PC-9 (cell line): Measurements from ENCODE around the gene SYPL1. TPM values are rescaled to one million over a fixed set of nuclear protein-coding genes. Genes with fewer than 3 reads are reported as not detected.

Experiments used
- BruUV-seq: library from RNA; stranded (reverse); fragments of 400-500 nt; replicated peaks from 2 replicates; lab custom pipeline; 2021; lab: Mats Ljungman, UMichigan
- CTCF ChIA-PET: fragments of 300-600 bp; sonication (Branson Sonifier 250); formaldehyde crosslinking; loops from one replicate; lab custom pipeline; 2022; ENCODE audit warnings: antibody characterized with exemption; lab: Charles Lee
- POLR2A ChIA-PET: fragments of 300-600 bp; sonication (Branson Sonifier 250); formaldehyde crosslinking; loops from one replicate; lab custom pipeline; 2022; ENCODE audit warnings: antibody characterized with exemption; ENCODE audit not compliant: unreplicated experiment; lab: Charles Lee
- DNase-seq, 2 experiments: peaks; one replicate each; pipeline versions ENCODE4 v3.0.0 to v3.0.0-alpha.2; 2015 to 2022; ENCODE audit warnings: mixed read lengths in 1 of 2
- H2AFZ ChIP-seq: fragments of 200-600 bp; sonication (generic); 2 replicates; pipeline ENCODE4 v1.8.1; 2017; ENCODE audit warnings: antibody characterized with exemption
- H3F3A ChIP-seq: fragments of 200-600 bp; sonication (generic); 2 replicates; pipeline ENCODE4 v1.8.1; 2017; ENCODE audit warnings: antibody characterized with exemption, mild to moderate bottlenecking, low read depth; ENCODE audit not compliant: insufficient read depth
- H3K27ac ChIP-seq: fragments of 200-600 bp; sonication (generic); 2 replicates; pipeline ENCODE4 v1.6.1; 2016; ENCODE audit warnings: mixed run types
- H3K27me3 ChIP-seq: fragments of 200-600 bp; sonication (generic); 2 replicates; pipeline ENCODE4 v1.6.1; 2016; ENCODE audit warnings: low read depth, mixed run types; ENCODE audit not compliant: insufficient read depth
- H3K36me3 ChIP-seq: fragments of 200-600 bp; sonication (generic); 2 replicates; pipeline ENCODE4 v1.6.1; 2016; ENCODE audit warnings: low read depth, mixed run types
- H3K4me1 ChIP-seq: fragments of 200-600 bp; sonication (generic); replicated peaks from 2 replicates; pipeline ENCODE4 v1.6.1; 2016; ENCODE audit warnings: mixed run types; ENCODE audit not compliant: insufficient read depth
- H3K4me2 ChIP-seq: fragments of 200-600 bp; sonication (generic); 2 replicates; pipeline ENCODE4 v1.6.1; 2017; ENCODE audit warnings: mixed run types
- H3K4me3 ChIP-seq: fragments of 200-600 bp; sonication (generic); 2 replicates; pipeline ENCODE4 v1.6.1; 2016; ENCODE audit warnings: mixed run types
- H3K79me2 ChIP-seq: fragments of 200-600 bp; sonication (generic); 2 replicates; pipeline ENCODE4 v1.6.1; 2017; ENCODE audit warnings: low read depth, mixed run types
- H3K9me2 ChIP-seq: fragments of 200-600 bp; sonication (generic); 2 replicates; pipeline ENCODE4 v1.8.1; 2017; ENCODE audit warnings: mild to moderate bottlenecking; ENCODE audit not compliant: insufficient read depth
- H3K9me3 ChIP-seq: fragments of 200-600 bp; sonication (generic); 2 replicates; pipeline ENCODE4 v1.8.1; 2016; ENCODE audit warnings: low read depth; ENCODE audit not compliant: insufficient read depth
- H4K20me1 ChIP-seq: fragments of 200-600 bp; sonication (generic); 2 replicates; pipeline ENCODE4 v1.8.1; 2017; ENCODE audit not compliant: insufficient read depth
- EZH2 ChIP-seq: fragments of 200-600 bp; sonication (generic); IDR thresholded peaks from 2 replicates; pipeline ENCODE4 v1.8.0; 2017; ENCODE audit warnings: antibody characterized with exemption, low read depth
- intact Hi-C: fragments of 100-400 bp; cut with micrococcal nuclease; formaldehyde crosslinking; loops from one replicate; pipeline ENCODE4 v1.10.0; 2022; ENCODE audit not compliant: unreplicated experiment
- total RNA-seq: library from RNA; stranded (reverse); gene quantifications from 2 replicates; pipeline ENCODE4 v1.2.3, GENCODE V29; 2021
- TF ChIP-seq, protein P1 (sequence below): fragments of 200-600 bp; sonication (generic); conservative IDR thresholded peaks from 2 replicates; pipeline ENCODE4 v1.6.1; 2017; ENCODE audit warnings: mixed run types, antibody characterized with exemption, mild to moderate bottlenecking, moderate library complexity

SYPL1 gene
- total RNA-seq, 1 experiment from 2014 or later, result 102 TPM

DNA sequence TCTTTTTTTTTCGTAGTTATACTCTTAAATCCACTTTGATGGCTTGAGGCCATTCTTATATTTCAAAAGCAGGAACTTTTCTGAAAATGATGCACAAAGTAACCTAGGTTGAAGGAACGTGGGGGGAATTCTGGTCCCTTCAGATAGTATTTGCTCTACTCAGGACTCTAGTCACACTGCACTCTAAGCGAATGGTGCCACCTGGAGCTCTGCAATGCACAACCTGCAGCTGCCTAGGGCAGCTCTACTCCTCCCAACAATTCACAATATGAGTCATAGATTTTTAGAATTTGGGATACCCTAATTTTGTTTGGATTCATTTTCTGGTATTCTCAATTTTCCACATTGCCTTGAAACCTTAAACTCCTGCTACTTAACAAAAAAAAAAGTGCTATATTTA is 17.3 kb downstream of the SYPL1 start:
- H3K4me1 ChIP-seq, result no peaks in the 10 kb centered on the region
- no TSS peak for BruUV-seq
- peaks cover 8% of the 10 kb centered on the region for H3K79me2 ChIP-seq
- intact Hi-C loops, result loop anchor here (1.0 kb wide), 1 partner anchor 36 kb away; no protein-coding TSS in a partner anchor
- H3K9me2 ChIP-seq, result no peaks in the 10 kb centered on the region
- H4K20me1 ChIP-seq, result no peaks in the 10 kb centered on the region
- no peak overlapping the region for H3K4me3 ChIP-seq
- no peak overlapping the region for H3K4me2 ChIP-seq
- H3K27me3 ChIP-seq, result no peaks in the 10 kb centered on the region
- no peaks in the 10 kb centered on the region for H3K9me3 ChIP-seq
- H2AFZ ChIP-seq, result no peak overlapping the region
- no peak overlapping the region for H3K27ac ChIP-seq
- ChIA-PET CTCF (interaction anchor here (0.9 kb wide), 1 partner anchor 22 kb away, joined by 3 read pairs; no protein-coding TSS in a partner anchor), POLR2A (interaction anchor here (0.7 kb wide), 1 partner anchor 1513 kb away, joined by 12 read pairs; no protein-coding TSS in a partner anchor)
- peaks cover 9% of the 10 kb centered on the region; the same call in 1 of the 2 replicates for H3K36me3 ChIP-seq
- DNase-seq, result no peak
- TF ChIP-seq, protein P1, sequence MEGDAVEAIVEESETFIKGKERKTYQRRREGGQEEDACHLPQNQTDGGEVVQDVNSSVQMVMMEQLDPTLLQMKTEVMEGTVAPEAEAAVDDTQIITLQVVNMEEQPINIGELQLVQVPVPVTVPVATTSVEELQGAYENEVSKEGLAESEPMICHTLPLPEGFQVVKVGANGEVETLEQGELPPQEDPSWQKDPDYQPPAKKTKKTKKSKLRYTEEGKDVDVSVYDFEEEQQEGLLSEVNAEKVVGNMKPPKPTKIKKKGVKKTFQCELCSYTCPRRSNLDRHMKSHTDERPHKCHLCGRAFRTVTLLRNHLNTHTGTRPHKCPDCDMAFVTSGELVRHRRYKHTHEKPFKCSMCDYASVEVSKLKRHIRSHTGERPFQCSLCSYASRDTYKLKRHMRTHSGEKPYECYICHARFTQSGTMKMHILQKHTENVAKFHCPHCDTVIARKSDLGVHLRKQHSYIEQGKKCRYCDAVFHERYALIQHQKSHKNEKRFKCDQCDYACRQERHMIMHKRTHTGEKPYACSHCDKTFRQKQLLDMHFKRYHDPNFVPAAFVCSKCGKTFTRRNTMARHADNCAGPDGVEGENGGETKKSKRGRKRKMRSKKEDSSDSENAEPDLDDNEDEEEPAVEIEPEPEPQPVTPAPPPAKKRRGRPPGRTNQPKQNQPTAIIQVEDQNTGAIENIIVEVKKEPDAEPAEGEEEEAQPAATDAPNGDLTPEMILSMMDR, result peak; percentile 22; the same call in 1 of the 2 replicates
- TF ChIP-seq EZH2, result no peak
- H3F3A ChIP-seq, result no peaks in the 10 kb centered on the region

DNA sequence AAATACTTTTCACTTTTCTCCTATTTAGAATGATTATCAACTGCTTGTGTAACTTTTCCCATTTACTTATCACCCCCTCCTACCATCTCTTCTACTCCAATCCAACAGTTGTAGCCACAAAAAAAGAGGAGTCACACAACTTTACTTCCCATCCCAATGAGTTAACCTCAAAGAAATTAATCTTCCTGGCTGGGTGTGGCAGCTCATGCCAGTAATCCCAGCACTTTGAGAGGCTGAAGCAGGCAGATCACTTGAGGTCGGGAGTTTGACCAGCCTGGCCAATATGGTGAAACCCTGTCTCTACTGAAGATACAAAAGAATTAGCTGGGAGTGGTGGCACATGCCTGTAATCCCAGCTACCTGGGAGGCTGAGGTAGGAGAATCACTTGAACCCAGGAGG is 19.9 kb downstream of the SYPL1 start:
- H3K4me1 ChIP-seq, result no peaks in the 10 kb centered on the region
- CTCF ChIA-PET, result no interaction called here

DNA sequence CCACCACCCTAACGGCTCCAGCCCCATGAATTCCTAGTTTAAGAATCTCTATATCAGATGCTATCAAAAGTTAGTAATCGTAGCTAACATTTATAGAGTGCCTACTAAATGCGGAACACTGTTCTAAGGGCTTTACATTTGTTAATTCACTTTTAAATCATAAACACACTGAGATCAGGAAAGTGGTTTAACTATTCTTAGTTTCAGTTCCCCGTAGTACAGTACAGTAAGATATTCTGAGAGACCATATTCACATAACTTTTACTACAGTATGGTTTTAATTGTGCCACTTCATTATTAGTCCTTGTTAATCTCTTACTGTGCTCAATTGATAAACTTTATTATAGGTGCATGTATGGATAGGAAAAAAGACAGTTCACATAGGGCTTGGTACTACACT is 22.5 kb downstream of the SYPL1 start:
- Histone ChIP-seq H3K36me3 (0 out of 2 replicates have a peak, but pooled peaks cover 4% of the 10 kb centered on the region), H2AFZ (no peak overlapping the region), H3K27ac (no peak overlapping the region), H3K4me2 (no peak overlapping the region), H3K9me2 (no peaks in the 10 kb centered on the region), H3K9me3 (no peaks in the 10 kb centered on the region), H3K27me3 (no peaks in the 10 kb centered on the region), H3F3A (0 out of 2 replicates have a peak, but pooled peaks cover 5% of the 10 kb centered on the region), H4K20me1 (no peaks in the 10 kb centered on the region), H3K79me2 (no peaks in the 10 kb centered on the region), H3K4me1 (no peaks in the 10 kb centered on the region), H3K4me3 (no peak overlapping the region)
- ChIA-PET CTCF (no interaction called here), POLR2A (no interaction called here)
- DNase-seq, result no peak
- intact Hi-C loops, result no loop called here
- no TSS peak for BruUV-seq
- TF ChIP-seq, protein P1, result no peak

More for the DNA sequence above, 19.9 kb downstream of the SYPL1 start:
- Histone ChIP-seq H3K79me2 (no peaks in the 10 kb centered on the region), H2AFZ (no peak overlapping the region), H3K4me3 (no peak overlapping the region), H3F3A (no peaks in the 10 kb centered on the region), H3K9me3 (no peaks in the 10 kb centered on the region), H3K36me3 (peaks cover 11% of the 10 kb centered on the region; the same call in 1 of the 2 replicates), H4K20me1 (no peaks in the 10 kb centered on the region), H3K9me2 (no peaks in the 10 kb centered on the region), H3K27ac (no peak overlapping the region), H3K4me2 (no peak overlapping the region), H3K27me3 (no peaks in the 10 kb centered on the region)
- intact Hi-C loops, result no loop called here
- no peak for DNase-seq
- TF ChIP-seq, protein P1, result no peak
- no peak for TF ChIP-seq EZH2
- BruUV-seq, result no TSS peak
- POLR2A ChIA-PET, result interaction anchor here (0.6 kb wide), 1 partner anchor 240 kb away, joined by 10 read pairs; no protein-coding TSS in a partner anchor
